Body of pancreas (tissue), 4 donors: Measurements from ENCODE around the gene ASTN1.

Experiments
- POLR2A ChIP-seq, 3 donors: fragments of 450-650 bp; IDR thresholded peaks; one replicate each; pipeline ENCODE4 v1.6.1; 2016; ENCODE audit warnings: antibody characterized with exemption in 3 of 3, mild to moderate bottlenecking in 2 of 3
- TF ChIP-seq, protein P1 (sequence below), 7 experiments: fragments of 450-650 bp in 4 of 7; fragments of 200-600 bp in 3 of 7; sonication (generic) in 3 of 7; IDR thresholded peaks; one replicate each; pipeline ENCODE4 v1.5.1; 2016 to 2019; ENCODE audit warnings: antibody characterized with exemption in 7 of 7

DNA sequence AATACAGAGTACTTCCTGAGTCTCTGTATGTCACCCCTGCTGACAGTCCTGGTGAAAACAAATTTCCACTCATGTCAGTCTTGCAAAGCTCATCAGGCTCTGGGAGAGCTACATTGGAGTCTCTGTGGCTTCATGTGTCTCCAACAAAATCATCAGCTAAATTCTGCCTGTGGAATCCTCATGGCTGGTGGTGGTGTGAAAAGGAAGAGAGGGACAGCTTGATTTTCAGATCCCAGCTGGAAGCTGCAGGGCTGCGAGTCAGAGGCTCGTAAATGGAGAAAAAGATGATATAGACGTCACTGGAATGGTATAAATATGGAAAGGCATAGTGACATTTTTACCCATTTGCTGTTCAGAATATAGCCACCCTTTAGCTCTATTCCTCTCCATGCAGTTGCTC lies 150.2 kb downstream of the ASTN1 start:
- no peak for TF ChIP-seq POLR2A (IDR thresholded peaks at IDR 0.05)
- TF ChIP-seq, protein P1, sequence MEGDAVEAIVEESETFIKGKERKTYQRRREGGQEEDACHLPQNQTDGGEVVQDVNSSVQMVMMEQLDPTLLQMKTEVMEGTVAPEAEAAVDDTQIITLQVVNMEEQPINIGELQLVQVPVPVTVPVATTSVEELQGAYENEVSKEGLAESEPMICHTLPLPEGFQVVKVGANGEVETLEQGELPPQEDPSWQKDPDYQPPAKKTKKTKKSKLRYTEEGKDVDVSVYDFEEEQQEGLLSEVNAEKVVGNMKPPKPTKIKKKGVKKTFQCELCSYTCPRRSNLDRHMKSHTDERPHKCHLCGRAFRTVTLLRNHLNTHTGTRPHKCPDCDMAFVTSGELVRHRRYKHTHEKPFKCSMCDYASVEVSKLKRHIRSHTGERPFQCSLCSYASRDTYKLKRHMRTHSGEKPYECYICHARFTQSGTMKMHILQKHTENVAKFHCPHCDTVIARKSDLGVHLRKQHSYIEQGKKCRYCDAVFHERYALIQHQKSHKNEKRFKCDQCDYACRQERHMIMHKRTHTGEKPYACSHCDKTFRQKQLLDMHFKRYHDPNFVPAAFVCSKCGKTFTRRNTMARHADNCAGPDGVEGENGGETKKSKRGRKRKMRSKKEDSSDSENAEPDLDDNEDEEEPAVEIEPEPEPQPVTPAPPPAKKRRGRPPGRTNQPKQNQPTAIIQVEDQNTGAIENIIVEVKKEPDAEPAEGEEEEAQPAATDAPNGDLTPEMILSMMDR (IDR thresholded peaks at IDR 0.05) = no peak
